ENCODE measurements around the gene NRXN3.

The NRXN3 gene

GRCh38 chr14:79724934-79725717 is 1555.0 kb downstream of the NRXN3 start:
- Histone ChIP-seq H2AFZ (ENCODE audit: low read length) (no peak overlapping the region), H4K20me1 (ENCODE audit: insufficient read depth, low read length) (no peaks in the 10 kb centered on the region), H3K9me3 (ENCODE audit: low read length) (no peaks in the 10 kb centered on the region), H3K4me2 (ENCODE audit: low read length) (no peak overlapping the region), H3K27ac (ENCODE audit: low read depth, low read length, poor library complexity, severe bottlenecking) (no peak overlapping the region), H3K4me1 (ENCODE audit: insufficient read depth, low read length, severe bottlenecking) (no peaks in the 10 kb centered on the region), H3K9ac (ENCODE audit: low read length) (no peak overlapping the region), H3K9me2 (ENCODE audit: low read depth, low read length) (no peaks in the 10 kb centered on the region), H3F3A (ENCODE audit: insufficient read depth, low read length) (no peaks in the 10 kb centered on the region), H3K36me3 (ENCODE audit: insufficient read depth, low read length) (no peaks in the 10 kb centered on the region), H3K27me3 (ENCODE audit: insufficient read depth, low read length) (no peaks in the 10 kb centered on the region), H3K79me2 (ENCODE audit: insufficient read depth, low read length) (no peaks in the 10 kb centered on the region), H3K4me3 (ENCODE audit: low read depth, low read length, poor library complexity, severe bottlenecking) (no peak overlapping the region)
- no peak for TF ChIP-seq CTCF (IDR thresholded peaks at IDR 0.05; ENCODE audit: low read length)
- no peak for TF ChIP-seq EZH2 (IDR thresholded peaks at IDR 0.05; ENCODE audit: borderline replicate concordance, low read length)

GRCh38 chr14:79727900-79728299 is 1557.7 kb downstream of the NRXN3 start:
- no peaks in the 10 kb centered on the region for H3K79me2 ChIP-seq (ENCODE audit: insufficient read depth, low read length)
- no peaks in the 10 kb centered on the region for H3K4me1 ChIP-seq (ENCODE audit: insufficient read depth, low read length, severe bottlenecking)
- TF ChIP-seq CTCF (IDR thresholded peaks at IDR 0.05; ENCODE audit: low read length) (no peak), EZH2 (IDR thresholded peaks at IDR 0.05; ENCODE audit: borderline replicate concordance, low read length) (no peak)
- H3K4me2 ChIP-seq (ENCODE audit: low read length), result no peak overlapping the region
- H2AFZ ChIP-seq (ENCODE audit: low read length), result no peak overlapping the region
- no peak overlapping the region for H3K27ac ChIP-seq (ENCODE audit: low read depth, low read length, poor library complexity, severe bottlenecking)
- no peak overlapping the region for H3K4me3 ChIP-seq (ENCODE audit: low read depth, low read length, poor library complexity, severe bottlenecking)
- H4K20me1 ChIP-seq (ENCODE audit: insufficient read depth, low read length), result no peaks in the 10 kb centered on the region
- no peaks in the 10 kb centered on the region for H3F3A ChIP-seq (ENCODE audit: insufficient read depth, low read length)
- H3K9ac ChIP-seq (ENCODE audit: low read length), result no peak overlapping the region
- H3K9me3 ChIP-seq (ENCODE audit: low read length), result no peaks in the 10 kb centered on the region
- H3K27me3 ChIP-seq (ENCODE audit: insufficient read depth, low read length), result no peaks in the 10 kb centered on the region
- no peaks in the 10 kb centered on the region for H3K9me2 ChIP-seq (ENCODE audit: low read depth, low read length)
- H3K36me3 ChIP-seq (ENCODE audit: insufficient read depth, low read length), result no peaks in the 10 kb centered on the region

GRCh38 chr14:79728331-79728730 is 1558.2 kb downstream of the NRXN3 start:
- Histone ChIP-seq H3K36me3 (ENCODE audit: insufficient read depth, low read length) (no peaks in the 10 kb centered on the region), H3K27ac (ENCODE audit: low read depth, low read length, poor library complexity, severe bottlenecking) (no peak overlapping the region), H3K4me3 (ENCODE audit: low read depth, low read length, poor library complexity, severe bottlenecking) (no peak overlapping the region), H3K9me2 (ENCODE audit: low read depth, low read length) (no peaks in the 10 kb centered on the region), H3K79me2 (ENCODE audit: insufficient read depth, low read length) (no peaks in the 10 kb centered on the region), H3K4me1 (ENCODE audit: insufficient read depth, low read length, severe bottlenecking) (no peaks in the 10 kb centered on the region), H4K20me1 (ENCODE audit: insufficient read depth, low read length) (no peaks in the 10 kb centered on the region), H3K4me2 (ENCODE audit: low read length) (no peak overlapping the region), H3K9ac (ENCODE audit: low read length) (no peak overlapping the region), H2AFZ (ENCODE audit: low read length) (no peak overlapping the region), H3K27me3 (ENCODE audit: insufficient read depth, low read length) (no peaks in the 10 kb centered on the region), H3F3A (ENCODE audit: insufficient read depth, low read length) (no peaks in the 10 kb centered on the region), H3K9me3 (ENCODE audit: low read length) (no peaks in the 10 kb centered on the region)
- no peak for TF ChIP-seq CTCF (IDR thresholded peaks at IDR 0.05; ENCODE audit: low read length)
- no peak for TF ChIP-seq EZH2 (IDR thresholded peaks at IDR 0.05; ENCODE audit: borderline replicate concordance, low read length)

All from OCI-LY1 (cell line).